H1 (cell line): ENCODE results near the gene LDLRAD3.

Experiments
- CTCF ChIP-seq, 3 experiments: IDR thresholded peaks; 1 replicate in 2 of 3; 2 replicates in 1 of 3; pipeline versions ENCODE4 v1.5.1 to v1.6.1; 2011; ENCODE audit warnings: low read length in 3 of 3, mild to moderate bottlenecking in 3 of 3, inconsistent platforms in 2 of 3, low read depth in 1 of 3, moderate library complexity in 1 of 3; ENCODE audit not compliant: insufficient read depth in 1 of 3; ENCODE audit errors: control extremely low read depth in 1 of 3
- EZH2 ChIP-seq: fragments of 200-600 bp; sonication (generic); IDR thresholded peaks from 2 replicates; pipeline ENCODE4 v1.7.1; 2012; ENCODE audit warnings: low read depth, mild to moderate bottlenecking, moderate library complexity, low read length, inconsistent platforms; ENCODE audit not compliant: severe bottlenecking
- JUND ChIP-seq: IDR thresholded peaks from 2 replicates; pipeline ENCODE4 v1.6.1; 2011; ENCODE audit warnings: mild to moderate bottlenecking, improper control_type of control experiment, low read length
- MAX ChIP-seq: IDR thresholded peaks from 2 replicates; pipeline ENCODE4 v1.6.1; 2012; ENCODE audit warnings: inconsistent platforms
- POLR2A ChIP-seq, 2 experiments: IDR thresholded peaks; 1 replicate in 1 of 2; 2 replicates in 1 of 2; pipeline ENCODE4 v1.6.1; 2011; ENCODE audit warnings: low read depth in 2 of 2, low read length in 2 of 2, mild to moderate bottlenecking in 2 of 2; ENCODE audit errors: control extremely low read depth in 1 of 2
- SP1 ChIP-seq: IDR thresholded peaks from 2 replicates; pipeline ENCODE4 v1.6.1; 2011; ENCODE audit warnings: low read depth, low read length
- TAF1 ChIP-seq: IDR thresholded peaks from 2 replicates; pipeline ENCODE4 v1.6.1; 2011; ENCODE audit warnings: mild to moderate bottlenecking, low read depth, low read length
- TBP ChIP-seq: IDR thresholded peaks from 2 replicates; pipeline ENCODE4 v1.6.1; 2011; ENCODE audit warnings: low read depth, low read length, improper control_type of control experiment

GRCh38 chr11:36132940-36133339 is 189.1 kb downstream of the LDLRAD3 start:
- TF ChIP-seq JUND (no peak), CTCF (IDR thresholded peaks at IDR 0.05; ENCODE audit: control extremely low read depth in 1 of 3, insufficient read depth in 1 of 3, low read depth in 1 of 3, low read length in 3 of 3) (no peak), MAX (no peak), POLR2A (IDR thresholded peaks at IDR 0.05; ENCODE audit: control extremely low read depth in 1 of 2, low read depth in 2 of 2, low read length in 2 of 2) (no peak), EZH2 (no peak), TBP (no peak), TAF1 (no peak), SP1 (no peak)
